ENCODE measurements around the gene PSD4. TPM values are rescaled to one million over a fixed set of nuclear protein-coding genes. Genes with fewer than 3 reads are reported as not detected.

PSD4 gene
- total RNA-seq, 1 experiment from 2014 or later, result 1.0 TPM

DNA sequence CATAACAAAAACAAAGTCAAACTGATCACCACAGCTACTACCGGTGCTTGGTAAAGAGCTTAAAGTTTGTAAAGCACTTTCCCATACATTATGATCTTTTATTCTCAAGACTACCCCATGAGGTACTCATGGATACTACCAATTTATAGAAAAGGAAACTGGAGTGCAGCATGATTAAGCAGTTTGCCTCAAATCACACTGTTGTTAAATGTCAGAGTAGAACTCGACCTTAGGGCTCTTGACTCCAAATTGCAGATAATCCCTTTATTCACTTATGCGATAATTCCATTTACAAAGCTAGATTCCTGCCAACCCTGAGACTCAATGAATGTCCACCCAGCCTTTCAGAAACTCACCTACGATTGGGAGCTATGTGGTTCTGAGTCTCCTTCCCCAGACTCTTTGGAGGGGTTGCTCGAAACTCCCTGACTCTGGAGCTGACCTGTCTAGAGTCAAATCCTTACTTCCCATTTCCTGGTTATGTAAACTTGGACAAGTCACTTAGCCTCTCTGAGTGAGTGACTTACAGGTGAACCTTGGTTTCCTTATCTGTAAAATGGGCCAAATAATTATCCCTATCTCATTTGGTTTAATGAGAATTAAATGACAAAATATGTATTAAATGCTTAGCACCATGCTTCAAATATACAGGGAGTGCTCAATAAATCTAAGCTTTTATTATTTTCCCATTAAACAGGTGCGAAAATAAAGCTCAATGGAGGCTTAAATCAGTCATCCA, 47.4 kb downstream of the PSD4 start:
- no peak overlapping the region for H2BK5ac ChIP-seq (ENCODE audit: insufficient read length, low read length)
- no peaks in the 10 kb centered on the region for H4K20me1 ChIP-seq (ENCODE audit: control insufficient read depth, insufficient read depth, insufficient read length)
- H3K18ac ChIP-seq (ENCODE audit: insufficient read length, low read depth, low read length), result no peak overlapping the region
- no peak overlapping the region for H3K4me2 ChIP-seq (ENCODE audit: insufficient read depth, insufficient read length, low read length)
- peaks cover 5% of the 10 kb centered on the region for H3K27me3 Mint-ChIP-seq (ENCODE audit: low read depth)
- H3K27ac ChIP-seq (ENCODE audit: insufficient read length, low read depth, low read length), result no peak overlapping the region
- no peak overlapping the region for H4K5ac ChIP-seq (ENCODE audit: insufficient read length, low read depth, low read length)
- H2AFZ ChIP-seq (ENCODE audit: low read length), result no peak overlapping the region
- H3K4me1 Mint-ChIP-seq, result peaks cover 19 to 33% of the 10 kb centered on the region in 2 experiments
- H3K79me1 ChIP-seq (ENCODE audit: insufficient read depth, low read depth, low read length, poor library complexity, severe bottlenecking), result no peaks in the 10 kb centered on the region
- H2AK5ac ChIP-seq (ENCODE audit: insufficient read length, low read length), result no peak overlapping the region
- H3K9me3 ChIP-seq (ENCODE audit: control insufficient read depth, low read depth, low read length), result no peaks in the 10 kb centered on the region
- no peak overlapping the region for H2BK12ac ChIP-seq (ENCODE audit: insufficient read length, low read depth, low read length)
- no CpG with 5 or more reads among the region's 6 CpGs for WGBS (ENCODE audit: extremely low coverage, insufficient read length, low lambda C conversion rate)
- H2BK15ac ChIP-seq (ENCODE audit: low read depth, low read length), result no peak overlapping the region
- H3K9me3 Mint-ChIP-seq, result no peaks in the 10 kb centered on the region
- no peak overlapping the region for H3K4ac ChIP-seq (ENCODE audit: low read depth, low read length)
- no peak overlapping the region for H3K14ac ChIP-seq (ENCODE audit: insufficient read depth, low read length)
- no peak for TF ChIP-seq CTCF (conservative IDR thresholded peaks at IDR 0.05)
- H2BK120ac ChIP-seq (ENCODE audit: low read depth, low read length, poor library complexity, severe bottlenecking), result no peak overlapping the region
- H3T11ph ChIP-seq (ENCODE audit: low read length), result no peak overlapping the region
- H3K27me3 ChIP-seq (ENCODE audit: insufficient read depth, low read length), result no peaks in the 10 kb centered on the region
- no peaks in the 10 kb centered on the region for H3K79me2 ChIP-seq (ENCODE audit: insufficient read depth, low read length)
- H3K4me1 ChIP-seq (ENCODE audit: insufficient read depth, low read length), result no peaks in the 10 kb centered on the region
- H3K56ac ChIP-seq (ENCODE audit: insufficient read length, low read depth, low read length), result no peak overlapping the region
- H3K9ac ChIP-seq (ENCODE audit: extremely low read depth, insufficient read length, low read length), result no peak overlapping the region
- no peaks in the 10 kb centered on the region for H3K36me3 Mint-ChIP-seq (ENCODE audit: insufficient read depth in 1 of 3, low read depth in 3 of 3)
- no peak for DNase-seq
- no peak overlapping the region for H2BK20ac ChIP-seq (ENCODE audit: low read depth, low read length, poor library complexity, severe bottlenecking)
- H3K4me3 Mint-ChIP-seq, result no peak overlapping the region
- no peak overlapping the region for H4K91ac ChIP-seq (ENCODE audit: insufficient read length, low read depth, low read length)
- H4K8ac ChIP-seq (replicated peaks; ENCODE audit: insufficient read length, low read depth, low read length), result no peak overlapping the region
- no peaks in the 10 kb centered on the region for H3K23me2 ChIP-seq (ENCODE audit: insufficient read length, low read depth, low read length, poor library complexity, severe bottlenecking)
- no peak overlapping the region for H3K23ac ChIP-seq (ENCODE audit: insufficient read length, low read depth, low read length)
- H3K27ac Mint-ChIP-seq, result no peak overlapping the region
